Endodermal cell (in vitro differentiated cells): Measurements from ENCODE around the gene PTPRT. TPM values are rescaled to one million over a fixed set of nuclear protein-coding genes. Genes with fewer than 3 reads are reported as not detected.
A peak's percentile ranks its signal among the peaks of the same experiment; 100 is the strongest.
"Not testable (repeated sequence)": the region's sequence is repeated elsewhere in the genome, so short reads cannot be mapped to it uniquely, and the experiment has no call there.

Experiments used
- DNase-seq: peaks from one replicate; pipeline ENCODE4 v3.0.0-alpha.2; 2017
- H3K27ac ChIP-seq: 2 replicates; pipeline ENCODE4 v1.5.1; 2013; ENCODE audit warnings: mild to moderate bottlenecking, low read depth, low read length, moderate library complexity
- H3K27me3 ChIP-seq: 2 replicates; pipeline ENCODE4 v1.6.1; 2013; ENCODE audit warnings: mild to moderate bottlenecking, low read length, moderate library complexity; ENCODE audit not compliant: insufficient read depth, control insufficient read depth, poor library complexity, severe bottlenecking
- H3K36me3 ChIP-seq: 2 replicates; pipeline ENCODE4 v1.7.0; 2013; ENCODE audit warnings: mild to moderate bottlenecking, low read length, moderate library complexity; ENCODE audit not compliant: control insufficient read depth, insufficient read depth
- H3K4me1 ChIP-seq: one replicate; pipeline ENCODE4 v1.7.0; 2013; ENCODE audit warnings: low read length; ENCODE audit not compliant: control insufficient read depth, insufficient read depth
- H3K4me3 ChIP-seq: 2 replicates; pipeline ENCODE4 v1.5.1; 2013; ENCODE audit warnings: mild to moderate bottlenecking, low read length, moderate library complexity
- H3K9ac ChIP-seq: 2 replicates; pipeline ENCODE4 v1.6.1; 2013; ENCODE audit warnings: mild to moderate bottlenecking, low read length, moderate library complexity; ENCODE audit not compliant: poor library complexity, severe bottlenecking; ENCODE audit errors: extremely low read depth
- H3K9me3 ChIP-seq: 2 replicates; pipeline ENCODE4 v1.6.1; 2013; ENCODE audit warnings: mild to moderate bottlenecking, low read length, moderate library complexity; ENCODE audit not compliant: control insufficient read depth
- H3K27ac Mint-ChIP-seq: 2 replicates; pipeline ENCODE4 v1.8.0; 2020; ENCODE audit warnings: mixed read lengths
- H3K27me3 Mint-ChIP-seq: 2 replicates; pipeline ENCODE4 v1.8.0; 2021; ENCODE audit warnings: mild to moderate bottlenecking, mixed read lengths; ENCODE audit not compliant: insufficient read depth
- H3K36me3 Mint-ChIP-seq: 2 replicates; pipeline ENCODE4 v1.8.0; 2020; ENCODE audit warnings: low read depth, mixed read lengths
- H3K4me1 Mint-ChIP-seq: 2 replicates; pipeline ENCODE4 v1.8.0; 2020; ENCODE audit warnings: mixed read lengths
- H3K4me3 Mint-ChIP-seq: 2 replicates; pipeline ENCODE4 v1.8.0; 2020; ENCODE audit warnings: mild to moderate bottlenecking, moderate library complexity, mixed read lengths
- H3K9me3 Mint-ChIP-seq: 2 replicates; pipeline ENCODE4 v1.8.0; 2020; ENCODE audit warnings: mild to moderate bottlenecking, mixed read lengths
- CTCF ChIP-seq: fragments of 200-600 bp; sonication (generic); conservative IDR thresholded peaks from 2 replicates; pipeline ENCODE4 v1.5.0; 2021; ENCODE audit warnings: antibody characterized with exemption, mild to moderate bottlenecking
- WGBS, 2 experiments: methylation state at CpG; one replicate each; pipeline versions ENCODE4 v1.1.5 to v1.1.7; 2013; ENCODE audit warnings: missing lambda C conversion rate in 2 of 2, mixed read lengths in 1 of 2; ENCODE audit not compliant: insufficient coverage in 1 of 2, insufficient read length in 1 of 2; 5-methylcytosine and 5-hydroxymethylcytosine counted together
- total RNA-seq, 2 donors: library from RNA; stranded (reverse); fragmentation: NEBNext Ultra II Directional in 1 of 2; extraction: Animal tissue kit (Norgen Biotek cat#: 25700) in 1 of 2; gene quantifications; 2 replicates in 1 of 2; 3 replicates in 1 of 2; pipeline ENCODE4 v1.2.1, GENCODE V29; 2021

Gene PTPRT
- total RNA-seq, 2 donors from 2014 or later, result 2.3 to 2.7 TPM

GRCh38 chr20:42214074-42214473 is 975.6 kb downstream of the PTPRT start:
- Histone ChIP-seq H3K27ac (no peak overlapping the region), H3K4me3 (no peak overlapping the region), H3K9ac (no peak overlapping the region), H3K4me1 (no peaks in the 10 kb centered on the region), H3K36me3 (no peaks in the 10 kb centered on the region), H3K9me3 (peaks cover 8% of the 10 kb centered on the region), H3K27me3 (no peaks in the 10 kb centered on the region)
- H3K4me3 Mint-ChIP-seq, result no peak overlapping the region
- peaks cover 5% of the 10 kb centered on the region for H3K4me1 Mint-ChIP-seq
- no peaks in the 10 kb centered on the region for H3K36me3 Mint-ChIP-seq
- no peak for TF ChIP-seq CTCF
- H3K27ac Mint-ChIP-seq, result no peak overlapping the region
- WGBS, 2 experiments, result 83 to 90% methylated on average over 1 to 2 of the region's 2 CpGs
- H3K27me3 Mint-ChIP-seq, result no peaks in the 10 kb centered on the region
- no peak for DNase-seq
- H3K9me3 Mint-ChIP-seq, result no peaks in the 10 kb centered on the region

- H3K9me3 ChIP-seq, result no peaks in the 10 kb centered on the region
- H3K9ac ChIP-seq, result no peak overlapping the region
- Mint-ChIP-seq H3K27ac (no peak overlapping the region), H3K36me3 (no peaks in the 10 kb centered on the region), H3K4me3 (no peak overlapping the region), H3K4me1 (no peaks in the 10 kb centered on the region), H3K9me3 (no peaks in the 10 kb centered on the region), H3K27me3 (no peaks in the 10 kb centered on the region)
- TF ChIP-seq CTCF, result no peak
- no peak overlapping the region for H3K4me3 ChIP-seq
- H3K27me3 ChIP-seq, result no peaks in the 10 kb centered on the region
- WGBS, 2 experiments, result 82 to 88% methylated on average over 1 to 3 of the region's 3 CpGs
- H3K4me1 ChIP-seq, result no peaks in the 10 kb centered on the region
- no peaks in the 10 kb centered on the region for H3K36me3 ChIP-seq
- H3K27ac ChIP-seq, result no peak overlapping the region
- DNase-seq, result no peak
Measured at GRCh38 chr20:42212391-42212790, 977.3 kb downstream of the PTPRT start.

- H3K4me1 Mint-ChIP-seq, H3K36me3 Mint-ChIP-seq, H3K4me3 Mint-ChIP-seq, H3K27me3 Mint-ChIP-seq, H3K27ac ChIP-seq, H3K27ac Mint-ChIP-seq, H3K36me3 ChIP-seq, H3K4me3 ChIP-seq, H3K9me3 ChIP-seq, H3K9ac ChIP-seq, H3K4me1 ChIP-seq, DNase-seq, H3K9me3 Mint-ChIP-seq, H3K27me3 ChIP-seq: not testable (repeated sequence)
- 52% methylated on average over 7 of the region's 15 CpGs; no CpG with 5 or more reads in 1 of the 2 experiments for WGBS, 2 experiments
Measured at GRCh38 chr20:42206557-42206956, 983.1 kb downstream of the PTPRT start.

- H3K9me3 Mint-ChIP-seq, result peaks cover 5% of the 10 kb centered on the region
- TF ChIP-seq CTCF, result peak; percentile 69
- 82 to 88% methylated on average over 9 of the region's 9 CpGs for WGBS, 2 experiments
- H3K9ac ChIP-seq, result no peak overlapping the region
- no peak overlapping the region for H3K27ac Mint-ChIP-seq
- H3K4me1 Mint-ChIP-seq, result peaks cover 6% of the 10 kb centered on the region
- DNase-seq, result peak; percentile 58
- H3K27ac ChIP-seq, result no peak overlapping the region
- H3K4me1 ChIP-seq, result no peaks in the 10 kb centered on the region
- no peak overlapping the region for H3K4me3 Mint-ChIP-seq
- H3K27me3 ChIP-seq, result no peaks in the 10 kb centered on the region
- no peak overlapping the region for H3K4me3 ChIP-seq
- no peaks in the 10 kb centered on the region for H3K9me3 ChIP-seq
- no peaks in the 10 kb centered on the region for H3K36me3 Mint-ChIP-seq
- H3K27me3 Mint-ChIP-seq, result peaks cover 6% of the 10 kb centered on the region
- no peaks in the 10 kb centered on the region for H3K36me3 ChIP-seq
Measured at GRCh38 chr20:42204109-42204660, 985.5 kb downstream of the PTPRT start.
